MM.1S (cell line): ENCODE measurements around the gene POLR1B.

ENCODE experiments used
- CTCF ChIP-seq: fragments of 300-600 bp; sonication (generic); IDR thresholded peaks from 2 replicates; pipeline ENCODE4 v1.5.1; 2016; ENCODE audit warnings: antibody characterized with exemption, low read length, mixed read lengths
- EZH2 ChIP-seq: fragments of 300-600 bp; sonication (generic); optimal IDR thresholded peaks from 2 replicates; pipeline ENCODE3; 2017; ENCODE audit warnings: low read depth, mild to moderate bottlenecking, antibody characterized with exemption, low read length, mixed read lengths
- EZH2phosphoT487 ChIP-seq: fragments of 300-600 bp; sonication (generic); IDR thresholded peaks from 2 replicates; pipeline ENCODE4 v1.6.1; 2018; ENCODE audit warnings: antibody characterized with exemption, low read length

GRCh38 chr2:112534826-112535225 is 7.4 kb upstream of the POLR1B start:
- no peak for TF ChIP-seq CTCF
- no peak for TF ChIP-seq EZH2
- no peak for TF ChIP-seq EZH2phosphoT487
